GM06990 (cell line): ENCODE results near the gene PI4KA.

ENCODE experiments used
- DNase-seq: peaks from one replicate; pipeline ENCODE4 v3.0.0-alpha.2; 2011; ENCODE audit not compliant: insufficient read length; ENCODE audit errors: extremely low read depth
- H3K27me3 ChIP-seq: replicated peaks from 2 replicates; pipeline ENCODE4 v1.6.0; 2011; ENCODE audit warnings: low read length; ENCODE audit not compliant: control insufficient read depth, insufficient read depth
- H3K36me3 ChIP-seq: 2 replicates; pipeline ENCODE4 v1.5.1; 2011; ENCODE audit warnings: low read length; ENCODE audit not compliant: control insufficient read depth, insufficient read depth
- H3K4me3 ChIP-seq: replicated peaks from 2 replicates; pipeline ENCODE4 v1.5.1; 2011; ENCODE audit warnings: low read depth, mild to moderate bottlenecking, control low read depth, low read length
- TF ChIP-seq, protein P1 (sequence below): IDR thresholded peaks from 2 replicates; pipeline ENCODE4 v1.5.1; 2011; ENCODE audit warnings: low read length, control low read depth, mild to moderate bottlenecking, inconsistent platforms; ENCODE audit not compliant: insufficient read depth, poor library complexity, severe bottlenecking

The PI4KA gene

DNA sequence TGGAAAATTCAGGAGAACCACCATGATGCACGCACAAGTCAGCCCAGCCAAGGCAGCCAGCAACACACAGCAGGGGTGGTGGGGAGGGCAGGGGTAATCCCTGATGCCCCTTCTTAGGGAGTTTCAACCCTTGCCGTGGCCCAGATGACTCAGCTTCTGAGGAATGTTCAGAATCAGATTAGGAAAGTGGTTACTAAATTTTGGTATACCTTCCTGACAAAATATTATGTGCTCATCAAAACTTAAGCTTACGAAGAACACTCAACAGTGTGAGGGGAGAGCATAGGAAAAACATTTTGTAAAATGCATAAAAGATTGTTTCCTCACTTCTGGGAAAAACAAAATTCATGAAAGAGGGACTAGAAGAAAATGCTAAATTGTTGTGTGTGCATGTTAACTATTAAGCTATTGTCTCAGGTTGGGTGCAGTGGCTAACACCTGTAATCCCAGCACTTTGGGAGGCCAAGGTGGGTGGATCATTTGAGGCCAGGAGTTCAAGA, 52.6 kb downstream of the PI4KA start:
- no peak for DNase-seq
- no peaks in the 10 kb centered on the region for H3K27me3 ChIP-seq
- peaks cover 24% of the 10 kb centered on the region for H3K36me3 ChIP-seq
- TF ChIP-seq, protein P1, sequence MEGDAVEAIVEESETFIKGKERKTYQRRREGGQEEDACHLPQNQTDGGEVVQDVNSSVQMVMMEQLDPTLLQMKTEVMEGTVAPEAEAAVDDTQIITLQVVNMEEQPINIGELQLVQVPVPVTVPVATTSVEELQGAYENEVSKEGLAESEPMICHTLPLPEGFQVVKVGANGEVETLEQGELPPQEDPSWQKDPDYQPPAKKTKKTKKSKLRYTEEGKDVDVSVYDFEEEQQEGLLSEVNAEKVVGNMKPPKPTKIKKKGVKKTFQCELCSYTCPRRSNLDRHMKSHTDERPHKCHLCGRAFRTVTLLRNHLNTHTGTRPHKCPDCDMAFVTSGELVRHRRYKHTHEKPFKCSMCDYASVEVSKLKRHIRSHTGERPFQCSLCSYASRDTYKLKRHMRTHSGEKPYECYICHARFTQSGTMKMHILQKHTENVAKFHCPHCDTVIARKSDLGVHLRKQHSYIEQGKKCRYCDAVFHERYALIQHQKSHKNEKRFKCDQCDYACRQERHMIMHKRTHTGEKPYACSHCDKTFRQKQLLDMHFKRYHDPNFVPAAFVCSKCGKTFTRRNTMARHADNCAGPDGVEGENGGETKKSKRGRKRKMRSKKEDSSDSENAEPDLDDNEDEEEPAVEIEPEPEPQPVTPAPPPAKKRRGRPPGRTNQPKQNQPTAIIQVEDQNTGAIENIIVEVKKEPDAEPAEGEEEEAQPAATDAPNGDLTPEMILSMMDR, result no peak
- no peak overlapping the region for H3K4me3 ChIP-seq

DNA sequence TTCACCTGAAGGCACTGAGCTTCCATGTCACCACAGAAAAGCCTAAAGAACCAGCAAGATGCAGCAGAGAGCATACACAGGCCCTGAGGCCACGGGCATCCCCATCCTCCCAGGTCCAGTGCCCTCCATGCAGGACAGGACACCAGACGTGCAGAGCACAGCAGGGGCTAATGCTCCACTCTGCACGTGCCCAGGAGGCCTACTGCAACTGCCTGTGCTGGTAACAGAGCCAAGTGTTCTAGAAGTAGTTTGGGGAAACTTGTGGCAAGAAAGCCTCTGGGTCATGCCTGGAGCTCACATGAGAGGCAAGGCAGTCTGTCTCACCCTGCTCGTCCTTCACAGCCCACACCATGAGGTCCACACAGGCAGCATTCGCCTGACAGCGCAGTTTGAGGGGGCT, 54.0 kb downstream of the PI4KA start:
- TF ChIP-seq, protein P1, result no peak
- no peak for DNase-seq
- Histone ChIP-seq H3K36me3 (peaks cover 23% of the 10 kb centered on the region), H3K4me3 (no peak overlapping the region), H3K27me3 (no peaks in the 10 kb centered on the region)

DNA sequence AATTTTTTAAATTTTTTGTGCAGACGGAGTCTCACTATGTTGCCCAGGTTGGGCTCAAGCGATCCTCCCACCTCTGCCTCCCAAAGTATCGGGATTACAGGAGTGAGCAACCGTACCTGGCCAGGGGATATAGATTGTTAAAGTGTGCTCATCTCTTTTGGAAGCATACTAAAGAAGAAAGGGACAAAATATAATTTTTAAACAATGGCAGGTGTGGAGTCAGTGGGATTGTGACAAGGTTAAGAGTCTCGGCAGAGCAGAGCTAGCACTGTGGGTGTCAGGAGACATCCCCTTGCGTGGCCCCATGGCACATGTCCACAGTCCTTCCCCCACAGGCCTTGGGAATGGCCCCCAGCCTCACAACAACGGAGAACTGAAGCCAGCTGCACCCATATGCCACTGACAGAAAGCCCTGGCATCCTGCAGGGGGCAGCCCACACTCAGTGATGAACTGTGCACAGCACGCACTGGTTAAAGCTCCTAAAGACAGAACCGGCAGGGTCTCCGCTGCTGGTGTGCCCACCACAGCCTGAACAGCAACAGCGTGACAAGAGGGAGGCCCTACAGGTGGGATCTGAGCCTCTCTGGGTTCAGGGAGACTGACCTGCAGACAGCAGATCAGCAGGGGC, 54.8 kb downstream of the PI4KA start:
- Histone ChIP-seq H3K27me3 (no peaks in the 10 kb centered on the region), H3K36me3 (peaks cover 25% of the 10 kb centered on the region), H3K4me3 (no peak overlapping the region)
- TF ChIP-seq, protein P1, result peak; percentile 61
- DNase-seq, result no peak

DNA sequence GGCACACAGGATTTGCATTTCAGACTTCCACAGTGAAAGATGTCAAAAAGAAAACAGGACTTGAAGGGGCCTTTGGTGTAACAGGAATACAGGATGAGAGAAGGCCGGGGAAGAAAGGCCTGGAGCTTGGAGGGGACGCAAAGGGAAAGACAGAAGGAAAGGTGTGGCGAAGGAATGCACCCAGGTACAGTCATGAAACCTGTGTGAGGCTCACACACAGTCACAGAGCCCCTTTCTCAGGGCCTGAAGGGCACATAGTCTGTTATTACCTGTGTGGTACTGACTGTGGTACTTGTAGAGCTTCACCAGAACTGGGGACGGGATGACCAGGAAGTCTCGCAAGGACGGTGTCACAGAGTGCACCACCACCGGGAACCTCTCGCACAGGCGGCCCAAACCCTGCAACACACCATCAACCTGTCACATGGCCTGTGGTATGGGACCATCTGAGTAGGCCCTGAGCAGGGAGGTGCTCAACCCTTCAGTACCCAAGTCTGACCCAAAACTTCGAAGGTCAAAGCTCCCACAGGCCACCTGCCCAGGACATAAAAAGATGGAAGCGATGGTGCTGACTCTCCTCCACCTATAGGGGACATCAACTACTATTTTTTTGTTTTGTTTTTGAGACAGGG, 55.6 kb downstream of the PI4KA start:
- H3K27me3 ChIP-seq, result no peaks in the 10 kb centered on the region
- no peak overlapping the region for H3K4me3 ChIP-seq
- peaks cover 28% of the 10 kb centered on the region for H3K36me3 ChIP-seq
- TF ChIP-seq, protein P1, result no peak
- no peak for DNase-seq

DNA sequence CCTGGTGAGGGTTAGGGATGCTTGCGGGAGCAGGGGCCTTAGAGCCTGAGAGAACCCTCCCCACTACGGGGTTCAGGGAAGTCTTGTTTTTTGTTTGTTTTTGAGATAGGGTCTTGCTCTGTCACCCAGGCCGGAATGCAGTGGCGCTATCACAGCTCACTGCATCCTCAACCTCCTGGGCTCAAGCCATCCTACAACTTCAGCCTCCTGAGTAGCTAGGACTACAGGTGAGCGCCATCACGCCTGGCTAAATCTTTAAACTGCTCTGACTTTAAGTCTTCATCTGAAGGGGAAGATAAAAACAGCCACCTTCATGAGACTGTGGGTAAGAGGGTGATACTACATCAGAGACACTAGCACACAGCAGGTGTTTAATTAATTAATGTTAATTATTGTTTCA, 56.2 kb downstream of the PI4KA start:
- Histone ChIP-seq H3K4me3 (no peak overlapping the region), H3K36me3 (peaks cover 31% of the 10 kb centered on the region), H3K27me3 (no peaks in the 10 kb centered on the region)
- DNase-seq, result no peak
- TF ChIP-seq, protein P1, result no peak
